Loucy (cell line): ENCODE data around the gene AFF3.

ENCODE experiments used
- EZH2phosphoT487 ChIP-seq: fragments of 200-600 bp; IDR thresholded peaks from 2 replicates; pipeline ENCODE4 v1.6.1; 2018; ENCODE audit warnings: antibody characterized with exemption, mild to moderate bottlenecking, moderate library complexity, borderline replicate concordance
- TF ChIP-seq, protein P1 (sequence below): fragments of 200-600 bp; sonication (generic); conservative IDR thresholded peaks from 2 replicates; pipeline ENCODE4 v1.5.1; 2014; ENCODE audit warnings: mild to moderate bottlenecking, antibody characterized with exemption, low read length

DNA sequence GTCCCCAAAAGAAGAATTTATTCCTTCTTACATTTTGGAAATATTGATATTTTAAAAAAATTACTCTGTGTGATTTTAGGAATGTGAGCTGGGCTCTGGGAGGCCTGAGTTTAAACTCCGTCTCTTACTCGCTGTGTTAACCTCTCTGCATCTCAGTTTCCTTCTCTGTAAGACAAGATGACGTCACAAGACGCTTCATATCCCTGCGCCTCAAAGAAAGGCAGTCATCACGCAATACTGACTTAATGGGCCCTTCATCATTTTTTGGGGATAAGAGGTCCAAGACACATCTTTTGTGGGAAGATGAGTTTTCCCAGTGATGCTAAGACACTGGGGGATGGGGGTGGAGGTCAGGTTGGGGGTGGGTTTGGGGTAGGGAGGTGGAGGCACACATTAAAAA lies 320.4 kb downstream of the AFF3 start:
- TF ChIP-seq, protein P1, sequence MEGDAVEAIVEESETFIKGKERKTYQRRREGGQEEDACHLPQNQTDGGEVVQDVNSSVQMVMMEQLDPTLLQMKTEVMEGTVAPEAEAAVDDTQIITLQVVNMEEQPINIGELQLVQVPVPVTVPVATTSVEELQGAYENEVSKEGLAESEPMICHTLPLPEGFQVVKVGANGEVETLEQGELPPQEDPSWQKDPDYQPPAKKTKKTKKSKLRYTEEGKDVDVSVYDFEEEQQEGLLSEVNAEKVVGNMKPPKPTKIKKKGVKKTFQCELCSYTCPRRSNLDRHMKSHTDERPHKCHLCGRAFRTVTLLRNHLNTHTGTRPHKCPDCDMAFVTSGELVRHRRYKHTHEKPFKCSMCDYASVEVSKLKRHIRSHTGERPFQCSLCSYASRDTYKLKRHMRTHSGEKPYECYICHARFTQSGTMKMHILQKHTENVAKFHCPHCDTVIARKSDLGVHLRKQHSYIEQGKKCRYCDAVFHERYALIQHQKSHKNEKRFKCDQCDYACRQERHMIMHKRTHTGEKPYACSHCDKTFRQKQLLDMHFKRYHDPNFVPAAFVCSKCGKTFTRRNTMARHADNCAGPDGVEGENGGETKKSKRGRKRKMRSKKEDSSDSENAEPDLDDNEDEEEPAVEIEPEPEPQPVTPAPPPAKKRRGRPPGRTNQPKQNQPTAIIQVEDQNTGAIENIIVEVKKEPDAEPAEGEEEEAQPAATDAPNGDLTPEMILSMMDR, result no peak
- TF ChIP-seq EZH2phosphoT487, result no peak
